MM.1S (cell line): ENCODE data around the gene PSMB2.

Experiments
- EZH2 ChIP-seq: fragments of 300-600 bp; sonication (generic); optimal IDR thresholded peaks from 2 replicates; pipeline ENCODE3; 2017; ENCODE audit warnings: low read depth, mild to moderate bottlenecking, antibody characterized with exemption, low read length, mixed read lengths
- EZH2phosphoT487 ChIP-seq: fragments of 300-600 bp; sonication (generic); IDR thresholded peaks from 2 replicates; pipeline ENCODE4 v1.6.1; 2018; ENCODE audit warnings: antibody characterized with exemption, low read length
- TF ChIP-seq, protein P1 (sequence below): fragments of 300-600 bp; sonication (generic); IDR thresholded peaks from 2 replicates; pipeline ENCODE4 v1.5.1; 2016; ENCODE audit warnings: antibody characterized with exemption, low read length, mixed read lengths

DNA sequence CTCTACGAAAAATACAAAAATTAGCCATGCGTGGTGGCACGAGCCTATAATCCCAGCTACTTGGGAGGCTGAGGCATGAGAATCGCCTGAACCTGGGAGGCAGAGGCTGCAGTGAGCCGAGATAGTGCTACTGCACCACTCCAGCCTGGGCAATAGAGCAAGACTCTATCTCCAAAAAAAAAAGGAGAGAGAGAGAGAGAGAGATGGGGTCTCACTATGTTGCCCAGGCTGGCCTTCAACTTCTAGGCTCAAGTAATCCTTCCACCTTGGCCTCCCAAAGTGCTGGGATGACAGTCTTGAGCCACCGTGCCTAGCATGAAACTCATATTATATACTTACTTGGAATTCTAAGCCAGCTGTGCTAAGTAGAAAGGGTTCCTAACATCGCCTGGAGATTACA is 29.7 kb downstream of the PSMB2 start:
- TF ChIP-seq, protein P1, sequence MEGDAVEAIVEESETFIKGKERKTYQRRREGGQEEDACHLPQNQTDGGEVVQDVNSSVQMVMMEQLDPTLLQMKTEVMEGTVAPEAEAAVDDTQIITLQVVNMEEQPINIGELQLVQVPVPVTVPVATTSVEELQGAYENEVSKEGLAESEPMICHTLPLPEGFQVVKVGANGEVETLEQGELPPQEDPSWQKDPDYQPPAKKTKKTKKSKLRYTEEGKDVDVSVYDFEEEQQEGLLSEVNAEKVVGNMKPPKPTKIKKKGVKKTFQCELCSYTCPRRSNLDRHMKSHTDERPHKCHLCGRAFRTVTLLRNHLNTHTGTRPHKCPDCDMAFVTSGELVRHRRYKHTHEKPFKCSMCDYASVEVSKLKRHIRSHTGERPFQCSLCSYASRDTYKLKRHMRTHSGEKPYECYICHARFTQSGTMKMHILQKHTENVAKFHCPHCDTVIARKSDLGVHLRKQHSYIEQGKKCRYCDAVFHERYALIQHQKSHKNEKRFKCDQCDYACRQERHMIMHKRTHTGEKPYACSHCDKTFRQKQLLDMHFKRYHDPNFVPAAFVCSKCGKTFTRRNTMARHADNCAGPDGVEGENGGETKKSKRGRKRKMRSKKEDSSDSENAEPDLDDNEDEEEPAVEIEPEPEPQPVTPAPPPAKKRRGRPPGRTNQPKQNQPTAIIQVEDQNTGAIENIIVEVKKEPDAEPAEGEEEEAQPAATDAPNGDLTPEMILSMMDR: no peak
- TF ChIP-seq EZH2phosphoT487 (no peak), EZH2 (no peak)
